HepG2 (cell line): ENCODE results near the gene ZNF160.

Source experiments
- CTCF ChIP-seq: sonication (generic); formaldehyde crosslinking; IDR thresholded peaks from 2 replicates; pipeline ENCODE4 v1.5.0; 2020; ENCODE audit warnings: mild to moderate bottlenecking, missing genetic modification reagents, moderate library complexity
- EP300 ChIP-seq, 3 experiments: sonication (generic) in 1 of 3; formaldehyde crosslinking in 1 of 3; IDR thresholded peaks; 2 replicates each; pipeline versions ENCODE4 v1.5.1 to v1.6.1; 2011 to 2020; ENCODE audit warnings: low read depth in 2 of 3, low read length in 2 of 3, borderline replicate concordance in 1 of 3, improper control_type of control experiment in 1 of 3, mild to moderate bottlenecking in 1 of 3, missing genetic modification reagents in 1 of 3, moderate library complexity in 1 of 3
- EZH2 ChIP-seq: conservative IDR thresholded peaks from 2 replicates; pipeline ENCODE4 v1.6.1; 2012; ENCODE audit warnings: mild to moderate bottlenecking, low read depth, low read length, moderate library complexity
- MAFK ChIP-seq, 2 experiments: IDR thresholded peaks in 1 of 2; conservative IDR thresholded peaks in 1 of 2; 2 replicates each; pipeline ENCODE4 v1.6.1; 2011; ENCODE audit warnings: improper control_type of control experiment in 2 of 2, low read length in 2 of 2
- MIXL1 ChIP-seq: IDR thresholded peaks from 2 replicates; pipeline ENCODE4 v1.6.1; 2016
- ZBTB33 ChIP-seq: sonication (generic); formaldehyde crosslinking; IDR thresholded peaks from 2 replicates; pipeline ENCODE4 v1.4.0; 2020; ENCODE audit warnings: missing genetic modification reagents
- ZNF547 ChIP-seq: sonication (generic); formaldehyde crosslinking; IDR thresholded peaks from 2 replicates; pipeline ENCODE4 v1.5.1; 2020; ENCODE audit warnings: mild to moderate bottlenecking, missing genetic modification reagents
- ZNF883 ChIP-seq: sonication (generic); formaldehyde crosslinking; IDR thresholded peaks from 2 replicates; pipeline ENCODE4 v1.5.1; 2020; ENCODE audit warnings: mild to moderate bottlenecking, missing genetic modification reagents; ENCODE audit errors: not compliant biosample characterization

GRCh38 chr19:53078668-53079067 lies 24.6 kb downstream of the ZNF160 start:
- TF ChIP-seq EP300 (IDR thresholded peaks at IDR 0.05; ENCODE audit: low read depth in 2 of 2, low read length in 2 of 2) (no peak), EP300 (CRISPR knock-in tag; IDR thresholded peaks at IDR 0.05; ENCODE audit: borderline replicate concordance) (no peak), ZNF883 (CRISPR knock-in tag) (no peak), MAFK (conservative IDR thresholded peaks at IDR 0.05 in 1 of 2, IDR thresholded peaks at IDR 0.05 in 1 of 2; ENCODE audit: low read length in 2 of 2) (no peak), MIXL1 (no peak), EZH2 (no peak), ZNF547 (no peak), CTCF (no peak), ZBTB33 (CRISPR knock-in tag) (no peak)
